Esophagus muscularis mucosa (tissue), 4 donors: ENCODE data around the gene CLDN10. TPM values are rescaled to one million over a fixed set of nuclear protein-coding genes. Genes with fewer than 3 reads are reported as not detected.

Source experiments
- DNase-seq: peaks from one replicate; pipeline ENCODE4 v3.0.0-alpha.2; 2017; ENCODE audit errors: extremely low spot score
- H3K27ac ChIP-seq, 4 donors: fragments of 200-600 bp; sonication (generic); replicated peaks in 1 of 4; 1 replicate in 3 of 4; 2 replicates in 1 of 4; pipeline ENCODE4 v1.5.1; 2016 to 2019; ENCODE audit warnings: mild to moderate bottlenecking in 1 of 4
- H3K27me3 ChIP-seq, 4 donors: fragments of 200-600 bp; sonication (generic); one replicate each; pipeline versions ENCODE4 v1.5.1 to v1.6.0; 2016 to 2019
- H3K36me3 ChIP-seq, 4 donors: fragments of 200-600 bp; sonication (generic); one replicate each; pipeline ENCODE4 v1.5.1; 2016 to 2019
- H3K4me1 ChIP-seq, 4 donors: fragments of 200-600 bp; sonication (generic); one replicate each; pipeline ENCODE4 v1.5.1; 2016 to 2019
- H3K4me3 ChIP-seq, 4 donors: fragments of 200-600 bp; sonication (generic); 1 replicate in 2 of 4; 2 replicates in 2 of 4; pipeline ENCODE4 v1.5.1; 2016 to 2019; ENCODE audit warnings: mild to moderate bottlenecking in 4 of 4, moderate library complexity in 1 of 4
- H3K9me3 ChIP-seq, 4 donors: fragments of 200-600 bp; sonication (generic); 1 replicate in 3 of 4; 2 replicates in 1 of 4; pipeline ENCODE4 v1.5.1; 2016 to 2019
- CTCF ChIP-seq, 3 experiments: fragments of 200-600 bp in 2 of 3; fragments of 450-650 bp in 1 of 3; sonication (generic) in 2 of 3; IDR thresholded peaks; one replicate each; pipeline ENCODE4 v1.5.1; 2017 to 2019; ENCODE audit warnings: antibody characterized with exemption in 3 of 3, mild to moderate bottlenecking in 2 of 3, moderate library complexity in 1 of 3
- EP300 ChIP-seq: sonication (generic); formaldehyde crosslinking; IDR thresholded peaks from one replicate; pipeline ENCODE4 v1.6.1; 2017; ENCODE audit warnings: antibody characterized with exemption
- POLR2A ChIP-seq: fragments of 450-650 bp; IDR thresholded peaks from one replicate; pipeline ENCODE4 v1.6.1; 2017; ENCODE audit warnings: antibody characterized with exemption, moderate library complexity, mild to moderate bottlenecking, low read depth
- POLR2AphosphoS5 ChIP-seq, 2 donors: sonication (generic); formaldehyde crosslinking; IDR thresholded peaks; one replicate each; pipeline ENCODE4 v1.6.1; 2017; ENCODE audit warnings: antibody characterized with exemption in 2 of 2
- WGBS: methylation state at CpG from one replicate; pipeline ENCODE4 v1.1.5; 2018; 5-methylcytosine and 5-hydroxymethylcytosine counted together
- intact Hi-C: fragments of 100-400 bp; cut with DNase I; formaldehyde crosslinking; loops from one replicate; pipeline ENCODE4 v1.15.1; 2023
- total RNA-seq, 4 donors: library from RNA; depleted of rRNA; stranded (reverse); fragments of >200 nt; gene quantifications; one replicate each; pipeline versions ENCODE4 v1.1.0 to v1.2.1, GENCODE V29; 2016

CLDN10 gene
- total RNA-seq, 4 donors from 2014 or later, result 1.2 to 1.9 TPM; not detected in 2

GRCh38 chr13:95623141-95623540, 70.6 kb downstream of the CLDN10 start:
- intact Hi-C loops, result no loop called here
- H3K9me3 ChIP-seq, result peaks cover 0 to 8% (median 0%) of the 10 kb centered on the region in 4 donors
- H3K27me3 ChIP-seq, result no peaks in the 10 kb centered on the region
- 64% methylated on average over 5 of the region's 5 CpGs for WGBS
- peaks cover 5 to 52% (median 25%) of the 10 kb centered on the region in 4 donors for H3K36me3 ChIP-seq
- TF ChIP-seq POLR2AphosphoS5 (IDR thresholded peaks at IDR 0.05) (no peak), POLR2A (no peak), EP300 (no peak)
- DNase-seq, result peak; percentile 24
- H3K4me1 ChIP-seq, result peaks cover 0 to 5% (median 0%) of the 10 kb centered on the region in 4 donors
- no peak overlapping the region for H3K27ac ChIP-seq
- H3K4me3 ChIP-seq, result no peak overlapping the region

DNA sequence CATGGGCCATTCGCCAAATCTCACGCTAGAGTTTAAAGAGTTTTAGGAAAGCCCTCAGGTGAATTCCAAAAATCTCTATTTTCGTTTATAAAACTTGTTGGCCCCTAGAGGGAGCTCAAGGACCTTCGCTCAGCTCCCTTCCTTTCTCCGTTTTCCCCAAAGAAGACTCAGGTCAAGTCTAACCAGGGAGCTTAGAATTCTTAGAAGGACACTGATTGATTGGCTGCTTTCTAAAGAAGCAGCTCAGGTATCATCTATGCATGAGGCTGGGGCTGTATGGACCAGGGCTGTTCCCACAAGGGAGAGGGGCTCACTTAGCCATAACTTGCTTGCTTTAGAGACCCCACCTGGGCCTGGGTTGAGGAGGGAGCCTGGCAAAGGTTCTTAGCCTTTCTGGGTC, 71.5 kb downstream of the CLDN10 start:
- peak; percentile 7 for DNase-seq
- TF ChIP-seq POLR2A (no peak), POLR2AphosphoS5 (IDR thresholded peaks at IDR 0.05) (no peak), CTCF (IDR thresholded peaks at IDR 0.05) (peak; percentile 55 to 65 (median 64)), EP300 (no peak)
- H3K27ac ChIP-seq, result no peak overlapping the region
- H3K9me3 ChIP-seq, result peaks cover 0 to 8% (median 0%) of the 10 kb centered on the region in 4 donors
- H3K4me1 ChIP-seq, result peaks cover 0 to 5% (median 0%) of the 10 kb centered on the region in 4 donors
- no peaks in the 10 kb centered on the region for H3K27me3 ChIP-seq
- H3K4me3 ChIP-seq, result no peak overlapping the region
- peaks cover 5 to 55% (median 28%) of the 10 kb centered on the region in 4 donors for H3K36me3 ChIP-seq
- intact Hi-C loops, result loop anchor here (2.0 kb wide), 1 partner anchor 211 kb away; no protein-coding TSS in a partner anchor
- 14% methylated on average over 5 of the region's 5 CpGs for WGBS

GRCh38 chr13:95626768-95627167, 74.2 kb downstream of the CLDN10 start:
- peaks cover 0 to 54% (median 30%) of the 10 kb centered on the region in 4 donors for H3K36me3 ChIP-seq
- H3K27me3 ChIP-seq, result no peaks in the 10 kb centered on the region
- intact Hi-C loops, result loop anchor here (5.0 kb wide), 1 partner anchor 36 kb away; no protein-coding TSS in a partner anchor
- H3K9me3 ChIP-seq, result peaks cover 0 to 8% (median 0%) of the 10 kb centered on the region in 4 donors
- H3K4me1 ChIP-seq, result no peaks in the 10 kb centered on the region
- no peak overlapping the region for H3K4me3 ChIP-seq
- TF ChIP-seq EP300 (no peak), CTCF (IDR thresholded peaks at IDR 0.05) (no peak), POLR2AphosphoS5 (IDR thresholded peaks at IDR 0.05) (no peak), POLR2A (no peak)
- H3K27ac ChIP-seq, result no peak overlapping the region
- no peak for DNase-seq

DNA sequence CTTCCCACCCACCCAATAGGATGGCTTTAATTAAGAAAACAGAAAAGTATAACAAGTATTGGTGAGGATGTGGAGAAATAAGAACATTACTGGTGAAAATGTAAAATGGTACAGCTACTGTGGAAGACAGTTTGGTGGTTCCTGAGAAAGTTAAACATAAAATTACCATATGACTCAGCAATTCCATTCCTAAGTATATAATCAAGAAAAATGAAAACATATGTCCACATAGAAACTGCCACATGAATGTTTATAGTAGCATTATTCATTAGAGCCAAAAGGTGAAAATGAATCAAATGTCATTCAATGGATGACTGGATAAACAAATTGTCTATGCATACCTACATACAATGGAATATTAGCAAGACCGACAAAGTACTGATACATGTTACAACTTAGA, 75.1 kb downstream of the CLDN10 start:
- no peaks in the 10 kb centered on the region for H3K27me3 ChIP-seq
- H3K36me3 ChIP-seq, result peaks cover 0 to 56% (median 30%) of the 10 kb centered on the region in 4 donors
- no peak overlapping the region for H3K4me3 ChIP-seq
- no peaks in the 10 kb centered on the region for H3K4me1 ChIP-seq
- DNase-seq, result no peak
- no peak overlapping the region for H3K27ac ChIP-seq
- intact Hi-C loops, result loop anchor here (5.0 kb wide), 1 partner anchor 35 kb away; no protein-coding TSS in a partner anchor
- no peak for TF ChIP-seq POLR2AphosphoS5 (IDR thresholded peaks at IDR 0.05)
- 100% methylated on average over 1 of the region's 1 CpG for WGBS
- peaks cover 0 to 8% (median 0%) of the 10 kb centered on the region in 4 donors for H3K9me3 ChIP-seq

DNA sequence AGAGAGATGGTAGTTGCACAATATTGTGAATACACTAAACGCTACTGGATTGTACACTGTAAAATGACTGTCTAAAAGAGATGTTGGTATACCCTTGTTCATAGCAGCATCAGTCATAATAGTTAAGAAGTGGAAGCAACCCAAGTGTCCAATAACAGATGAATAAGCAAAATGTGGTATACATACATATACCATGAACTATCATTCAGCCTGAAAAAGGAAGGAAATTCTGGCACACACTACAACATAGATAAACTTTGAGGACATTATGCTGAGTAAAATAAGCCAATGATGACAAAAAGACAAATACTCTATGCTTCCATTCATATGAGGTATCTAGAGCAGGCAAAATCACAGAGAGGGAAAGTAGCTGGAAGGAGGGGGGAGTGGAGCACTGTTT, 76.0 kb downstream of the CLDN10 start:
- no peaks in the 10 kb centered on the region for H3K4me1 ChIP-seq
- intact Hi-C loops, result loop anchor here (5.0 kb wide), 1 partner anchor 34 kb away; no protein-coding TSS in a partner anchor

More for the DNA sequence above, 76.0 kb downstream of the CLDN10 start:
- TF ChIP-seq POLR2AphosphoS5 (IDR thresholded peaks at IDR 0.05) (no peak), POLR2A (no peak), EP300 (no peak), CTCF (IDR thresholded peaks at IDR 0.05) (no peak)
- H3K36me3 ChIP-seq, result peaks cover 0 to 63% (median 28%) of the 10 kb centered on the region in 4 donors
- DNase-seq, result no peak
- H3K9me3 ChIP-seq, result peaks cover 0 to 8% (median 0%) of the 10 kb centered on the region in 4 donors
- H3K27me3 ChIP-seq, result no peaks in the 10 kb centered on the region
- H3K27ac ChIP-seq, result no peak overlapping the region
- 88% methylated on average over 1 of the region's 1 CpG for whole genome bisulfite sequencing
- no peak overlapping the region for H3K4me3 ChIP-seq
